Measurements from ENCODE around the gene SEMA3C.

Gene SEMA3C

GRCh38 chr7:80773787-80774508 lies 144.9 kb downstream of the SEMA3C start:
- DNase-seq, result no peak

GRCh38 chr7:80772347-80772993 lies 146.4 kb downstream of the SEMA3C start:
- no peak for DNase-seq

DNA sequence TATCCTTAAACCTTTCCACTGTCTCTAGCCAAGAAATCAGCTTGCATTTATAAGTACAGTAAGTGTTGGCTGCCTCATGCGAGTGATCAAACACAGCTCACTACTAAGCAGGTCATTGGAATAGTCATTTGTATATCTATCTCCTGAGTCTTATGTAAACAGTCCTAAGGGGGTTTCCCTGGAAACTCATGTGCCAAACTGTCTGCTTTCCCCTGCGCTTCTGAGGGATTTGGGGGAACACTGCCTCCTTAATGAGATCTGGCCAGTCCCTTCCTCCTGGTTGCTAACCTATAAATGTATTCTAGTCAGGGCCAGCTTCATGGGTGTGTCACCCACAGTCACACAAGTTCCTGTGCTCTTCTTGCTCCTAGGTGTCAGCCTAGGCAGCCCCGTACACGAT lies 147.3 kb downstream of the SEMA3C start:
- peak; percentile 91 to 96 for DNase-seq

DNA sequence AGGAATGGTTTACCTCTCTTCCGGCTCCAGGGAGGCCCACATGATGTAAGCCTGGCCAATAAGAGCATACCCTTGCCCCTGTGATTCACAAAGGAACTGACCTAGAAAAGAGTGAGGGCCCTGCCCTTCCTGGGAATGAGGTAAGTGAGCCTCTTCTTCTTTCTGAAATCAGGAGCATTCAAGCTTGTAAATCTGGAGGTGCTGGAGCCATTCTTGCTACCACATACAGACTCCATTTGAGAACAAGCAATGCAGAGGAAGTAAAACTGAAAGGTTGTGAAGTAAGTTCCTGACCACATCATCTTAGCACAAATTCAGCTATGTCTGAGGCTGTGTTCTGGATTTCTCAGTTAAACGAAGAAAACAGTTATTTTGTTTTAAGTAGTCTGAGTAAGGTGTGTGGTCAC lies 148.2 kb downstream of the SEMA3C start:
- DNase-seq, result peak in 1 of 2 experiments; percentile 23

DNA sequence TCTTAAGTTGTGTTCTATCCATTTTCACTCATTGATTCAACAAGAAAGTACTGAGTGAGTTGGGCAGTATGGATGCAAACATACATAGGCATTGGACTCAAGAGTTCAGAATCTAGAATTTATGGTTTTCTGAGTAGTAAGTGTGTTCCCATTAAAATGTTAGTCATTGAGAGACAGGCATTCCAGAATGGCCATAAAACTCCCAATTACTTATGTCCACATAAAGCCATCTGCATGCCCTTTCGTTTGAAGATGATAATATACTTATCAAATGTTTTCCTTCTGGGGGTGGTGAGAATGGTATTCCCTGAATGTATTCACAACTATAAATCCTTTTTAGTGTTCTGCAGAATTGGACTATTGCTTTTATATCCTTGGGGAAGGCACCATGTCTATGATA lies 148.8 kb downstream of the SEMA3C start:
- no peak for DNase-seq

GRCh38 chr7:80768756-80769155 lies 150.1 kb downstream of the SEMA3C start:
- no peak for DNase-seq

- no peak for DNase-seq
These were observed 151.2 kb downstream of the SEMA3C start for GRCh38 chr7:80767654-80768053.

DNA sequence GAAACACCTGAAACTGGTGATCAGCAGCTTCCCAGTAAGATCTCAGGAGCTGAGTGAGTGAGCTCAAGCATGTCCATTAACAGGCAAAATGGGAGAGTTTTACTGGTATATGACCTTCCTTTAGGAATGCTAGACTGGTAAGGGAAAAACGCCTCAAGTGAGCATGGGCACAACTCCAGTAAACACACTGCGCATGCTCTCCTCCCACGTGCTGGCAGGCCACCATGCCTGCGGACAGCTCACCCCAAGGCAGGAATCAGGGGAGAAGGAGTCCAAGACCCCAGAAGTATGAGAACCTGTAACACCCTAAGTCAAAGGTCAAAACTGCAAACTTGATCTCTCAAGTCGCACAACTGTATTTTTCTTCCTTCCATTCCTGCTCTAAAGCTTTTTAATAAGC lies 152.1 kb downstream of the SEMA3C start:
- no peak for DNase-seq

DNA sequence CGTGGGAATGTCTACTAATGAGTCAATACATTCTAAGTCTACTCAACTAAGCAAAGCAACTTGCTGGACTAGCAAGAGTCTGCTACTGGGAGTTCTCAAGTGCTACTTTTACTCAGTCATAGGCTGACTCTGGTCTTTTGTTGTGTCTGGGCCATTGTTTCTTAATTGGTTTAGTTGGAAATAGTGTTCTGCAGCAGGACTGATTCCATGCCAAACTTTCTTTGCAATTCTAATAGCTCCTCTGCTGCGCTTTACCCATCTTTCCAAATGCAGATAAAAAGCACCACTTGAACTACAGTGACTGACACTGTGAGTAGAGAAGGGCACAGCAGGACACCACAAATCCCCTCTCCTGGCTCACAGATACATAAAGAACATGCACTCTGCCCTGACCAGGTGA lies 154.7 kb downstream of the SEMA3C start:
- DNase-seq, result no peak

GRCh38 chr7:80763704-80764103 lies 155.1 kb downstream of the SEMA3C start:
- no peak for DNase-seq

- no peak for DNase-seq
These were observed 155.6 kb downstream of the SEMA3C start for GRCh38 chr7:80763289-80763688.

- DNase-seq, result peak in 1 of 2 experiments; percentile 6
These were observed 158.6 kb downstream of the SEMA3C start for GRCh38 chr7:80760292-80760691.

- DNase-seq, result no peak
These were observed 165.7 kb downstream of the SEMA3C start for GRCh38 chr7:80752954-80753690.

DNA sequence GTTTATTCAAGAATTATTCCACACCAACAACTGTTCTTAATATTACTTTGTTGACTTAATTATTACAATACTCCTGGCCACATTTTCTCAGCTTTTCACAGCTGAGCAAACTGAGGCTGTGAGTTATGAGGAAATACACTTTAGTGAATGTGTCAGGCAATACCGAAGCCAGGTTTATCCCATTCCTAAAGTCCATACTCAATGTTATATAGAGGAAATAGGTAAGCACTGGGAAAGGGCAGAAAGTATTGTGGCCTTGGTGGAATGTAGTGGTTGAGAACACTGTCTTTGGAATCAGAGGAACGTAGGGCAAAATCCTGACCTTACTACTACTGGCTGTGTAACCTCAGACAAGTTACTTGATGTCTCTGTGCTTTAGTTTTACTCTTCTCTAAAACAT lies 169.6 kb downstream of the SEMA3C start:
- no peak for DNase-seq

DNA sequence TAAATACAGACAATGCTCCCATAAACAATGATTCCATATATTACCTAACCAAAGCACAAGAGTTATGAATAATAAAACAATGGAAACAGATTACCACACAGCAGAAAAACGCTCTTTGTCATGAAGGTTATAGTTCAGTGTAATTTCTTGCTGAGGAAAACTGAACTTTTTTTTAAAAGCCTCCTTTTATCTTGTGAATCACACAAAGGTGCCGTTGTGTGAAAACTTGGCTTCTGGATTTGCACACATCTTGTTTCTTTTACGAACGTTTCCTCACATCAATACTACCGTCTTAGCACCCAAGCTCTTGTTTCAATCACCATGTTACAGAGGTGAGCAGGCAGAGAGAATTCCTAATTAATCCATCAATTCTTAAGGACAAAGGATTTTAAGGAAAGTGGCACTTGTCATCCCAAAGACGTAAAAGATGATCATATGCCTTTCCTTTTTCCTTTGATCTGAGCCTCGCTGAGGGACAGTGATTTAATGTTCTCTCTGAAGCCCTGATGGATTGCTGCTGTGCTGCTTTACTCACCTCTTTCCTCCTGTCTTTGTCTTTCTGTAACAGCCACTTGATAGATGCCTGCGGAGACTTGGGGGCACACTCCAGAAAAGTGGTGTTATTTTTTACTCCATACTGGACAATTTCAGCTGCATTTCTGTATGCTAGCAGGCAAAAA lies 170.3 kb downstream of the SEMA3C start:
- DNase-seq, result no peak

DNA sequence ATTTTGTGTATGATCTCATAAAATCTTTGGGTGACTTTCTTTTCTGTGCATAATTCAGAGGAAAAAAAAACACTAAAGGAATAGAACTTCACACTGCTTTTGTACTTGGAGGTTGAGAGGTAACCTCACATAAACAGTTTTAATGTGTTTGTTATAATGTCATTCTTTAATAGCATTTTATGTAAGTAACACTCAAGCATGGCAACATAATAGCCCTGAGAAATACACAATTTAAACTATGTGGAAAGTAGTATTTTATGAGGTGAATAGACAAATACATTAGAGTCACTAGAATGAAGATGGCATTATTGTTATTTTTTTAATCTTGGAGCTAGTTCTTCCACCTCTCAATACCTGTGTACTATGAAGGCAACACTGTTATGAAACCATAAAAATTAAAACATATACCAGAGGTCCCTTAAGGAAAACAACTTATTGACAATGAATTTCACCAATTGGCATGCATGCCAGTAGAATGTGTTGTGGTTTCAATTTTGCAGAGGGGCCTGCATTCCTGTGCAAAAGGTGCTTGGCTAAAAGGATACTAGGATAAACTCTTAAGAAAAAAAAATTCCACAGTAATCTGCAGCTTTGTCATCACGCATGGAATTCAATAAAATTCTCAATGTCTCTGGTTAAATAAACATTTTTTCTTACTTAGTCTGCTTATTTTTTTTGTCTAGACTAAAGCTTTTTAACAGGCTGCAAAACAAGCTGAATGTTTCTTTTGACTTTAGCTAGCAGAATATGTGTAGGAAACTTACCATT lies 177.9 kb downstream of the SEMA3C start:
- no peak for DNase-seq

GRCh38 chr7:80736371-80737125 lies 182.3 kb downstream of the SEMA3C start:
- DNase-seq, result no peak

DNA sequence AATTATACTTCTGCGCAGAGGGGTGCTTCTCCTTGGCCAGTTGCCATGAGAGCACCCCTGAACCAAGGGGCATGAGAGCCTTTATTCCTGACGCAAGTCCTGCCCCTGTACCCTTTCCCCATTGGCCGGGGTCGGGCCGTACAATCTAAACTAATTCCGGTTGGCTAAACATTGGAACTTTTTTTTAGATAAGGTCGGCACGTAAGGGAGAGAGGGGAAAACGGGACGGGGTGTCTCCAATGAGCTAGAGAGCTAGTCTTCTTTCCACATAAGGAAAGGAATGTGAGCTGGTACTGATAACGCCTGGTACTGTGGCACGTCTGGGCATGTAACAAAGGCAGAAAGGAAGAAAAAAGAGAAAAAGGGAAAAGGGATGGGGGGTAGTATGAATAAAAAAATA lies 183.5 kb downstream of the SEMA3C start:
- DNase-seq, result no peak

DNA sequence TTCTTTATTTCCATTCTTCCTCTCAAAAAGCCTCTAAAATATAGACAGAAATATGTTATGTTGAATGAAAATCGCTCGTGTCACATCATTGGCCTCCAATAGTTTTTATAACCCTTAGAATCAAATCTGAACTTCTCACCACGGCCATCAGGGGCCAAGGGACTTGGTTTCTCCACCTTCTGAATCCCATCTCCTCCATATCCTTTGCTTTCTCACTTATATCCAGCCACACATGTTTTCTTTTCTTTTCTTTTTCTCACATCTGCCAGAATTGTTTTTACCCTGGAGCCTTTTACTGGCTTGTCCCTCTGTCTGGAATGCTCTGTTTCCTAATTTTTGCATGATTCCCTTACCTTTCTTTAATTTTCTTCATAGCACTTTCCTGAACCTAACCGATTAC lies 184.8 kb downstream of the SEMA3C start:
- DNase-seq, result no peak

DNA sequence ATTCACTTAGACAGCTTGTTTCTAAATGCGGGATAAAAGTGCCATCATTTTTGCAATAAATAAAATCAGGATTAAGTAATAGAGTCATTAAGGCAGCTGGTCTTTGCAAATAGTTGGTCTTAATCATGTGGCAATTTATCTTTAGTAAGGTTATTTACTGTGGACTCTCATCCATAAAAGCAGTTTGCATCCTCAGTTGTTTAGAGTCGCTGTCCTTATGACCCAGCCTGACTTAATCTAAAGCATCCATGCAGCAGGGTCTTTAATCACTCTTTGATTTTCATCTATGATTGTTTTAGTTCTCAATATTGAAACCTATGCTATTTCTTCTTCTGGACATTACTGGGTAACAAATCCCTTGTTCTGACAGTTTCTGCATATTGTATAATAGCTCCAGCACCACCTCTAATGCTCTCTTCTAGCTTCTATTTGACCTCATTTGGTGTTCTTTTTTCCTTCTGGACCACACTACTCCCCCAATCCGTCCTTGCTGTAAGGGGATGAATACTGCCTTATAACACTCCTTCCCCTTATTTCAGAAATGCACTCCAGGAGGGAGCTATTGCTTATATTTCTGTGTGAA lies 185.4 kb downstream of the SEMA3C start:
- DNase-seq, result no peak

DNA sequence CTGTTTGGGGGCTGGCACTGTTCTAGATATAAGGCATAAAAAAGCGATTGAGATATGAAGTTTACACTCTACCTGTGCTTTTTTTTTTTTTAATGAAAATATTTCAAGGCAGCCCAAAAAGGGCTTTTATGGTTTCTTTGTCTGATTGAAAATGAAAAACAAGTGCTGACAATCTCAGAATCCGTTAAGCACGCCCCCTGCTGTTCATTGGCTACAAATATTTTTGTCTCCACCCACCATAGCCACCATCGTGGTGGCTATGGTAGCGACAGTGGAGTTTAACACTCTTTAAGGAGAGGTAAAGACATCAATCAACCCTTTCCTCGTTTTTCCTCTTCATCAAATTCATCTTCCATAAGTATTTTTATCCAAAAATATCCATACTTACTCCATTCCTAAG lies 186.2 kb downstream of the SEMA3C start:
- no peak for DNase-seq

- no peak for DNase-seq
These were observed 187.6 kb downstream of the SEMA3C start for GRCh38 chr7:80731281-80731680.

All from NCI-H526 (cell line).